HepG2 (cell line): ENCODE data around the gene SPACDR. TPM values are rescaled to one million over a fixed set of nuclear protein-coding genes. Genes with fewer than 3 reads are reported as not detected.

ENCODE experiments used
- CCDC6 ChIP-seq: sonication (generic); formaldehyde crosslinking; IDR thresholded peaks from 2 replicates; pipeline ENCODE4 v1.8.1; 2022; ENCODE audit warnings: mild to moderate bottlenecking, missing genetic modification reagents, moderate library complexity
- EP300 ChIP-seq, 3 experiments: sonication (generic) in 1 of 3; formaldehyde crosslinking in 1 of 3; IDR thresholded peaks; 2 replicates each; pipeline versions ENCODE4 v1.5.1 to v1.6.1; 2011 to 2020; ENCODE audit warnings: low read depth in 2 of 3, low read length in 2 of 3, borderline replicate concordance in 1 of 3, improper control_type of control experiment in 1 of 3, mild to moderate bottlenecking in 1 of 3, missing genetic modification reagents in 1 of 3, moderate library complexity in 1 of 3
- GATAD2A ChIP-seq: IDR thresholded peaks from 2 replicates; pipeline ENCODE4 v1.6.1; 2016
- KMT2A ChIP-seq: sonication (generic); formaldehyde crosslinking; IDR thresholded peaks from 2 replicates; pipeline ENCODE4 v1.4.0; 2020; ENCODE audit warnings: missing genetic modification reagents
- MAFG ChIP-seq: sonication (generic); formaldehyde crosslinking; IDR thresholded peaks from 2 replicates; pipeline ENCODE4 v1.5.1; 2020; ENCODE audit warnings: mild to moderate bottlenecking, missing genetic modification reagents
- NONO ChIP-seq, 2 experiments: fragments of 450-650 bp in 1 of 2; sonication (generic) in 1 of 2; formaldehyde crosslinking in 1 of 2; IDR thresholded peaks in 1 of 2; conservative IDR thresholded peaks in 1 of 2; 2 replicates each; pipeline versions ENCODE4 v1.6.1 to v1.8.0; 2017 to 2022; ENCODE audit warnings: mild to moderate bottlenecking in 1 of 2, missing genetic modification reagents in 1 of 2, moderate library complexity in 1 of 2
- PITX1 ChIP-seq: sonication (generic); formaldehyde crosslinking; IDR thresholded peaks from 2 replicates; pipeline ENCODE4 v1.5.1; 2020; ENCODE audit warnings: mild to moderate bottlenecking, missing genetic modification reagents
- PPARG ChIP-seq: conservative IDR thresholded peaks from 2 replicates; pipeline ENCODE4 v1.6.1; 2016; ENCODE audit warnings: missing biosample characterization, missing genetic modification reagents
- SMYD3 ChIP-seq: sonication (generic); formaldehyde crosslinking; IDR thresholded peaks from 2 replicates; pipeline ENCODE4 v1.8.1; 2023; ENCODE audit warnings: mild to moderate bottlenecking, missing genetic modification reagents
- SPEN ChIP-seq: sonication (generic); formaldehyde crosslinking; IDR thresholded peaks from 2 replicates; pipeline ENCODE4 v1.5.1; 2020; ENCODE audit warnings: low read depth, mild to moderate bottlenecking, missing genetic modification reagents
- TARDBP ChIP-seq: sonication (generic); formaldehyde crosslinking; IDR thresholded peaks from 2 replicates; pipeline ENCODE4 v1.8.0; 2022; ENCODE audit warnings: mild to moderate bottlenecking, missing genetic modification reagents
- U2AF1 ChIP-seq: fragments of 200-400 bp; formaldehyde crosslinking; optimal IDR thresholded peaks from 2 replicates; pipeline ENCODE3; 2017; ENCODE audit warnings: mild to moderate bottlenecking, low read depth, low read length
- WIZ ChIP-seq: sonication (generic); formaldehyde crosslinking; IDR thresholded peaks from 2 replicates; pipeline ENCODE4 v1.5.1; 2020; ENCODE audit warnings: mild to moderate bottlenecking, missing genetic modification reagents
- ZBTB38 ChIP-seq: sonication (generic); formaldehyde crosslinking; IDR thresholded peaks from 2 replicates; pipeline ENCODE4 v1.5.1; 2020; ENCODE audit warnings: mild to moderate bottlenecking, missing genetic modification reagents
- ZFP36L2 ChIP-seq: sonication (generic); formaldehyde crosslinking; IDR thresholded peaks from 2 replicates; pipeline ENCODE4 v1.4.0; 2020; ENCODE audit warnings: missing genetic modification reagents
- ZNF232 ChIP-seq: sonication (generic); formaldehyde crosslinking; IDR thresholded peaks from 2 replicates; pipeline ENCODE4 v1.4.0; 2020; ENCODE audit warnings: missing genetic modification reagents, borderline replicate concordance
- ZNF264 ChIP-seq: sonication (generic); formaldehyde crosslinking; IDR thresholded peaks from 2 replicates; pipeline ENCODE4 v1.4.0; 2020; ENCODE audit warnings: missing genetic modification reagents
- ZNF510 ChIP-seq: sonication (generic); formaldehyde crosslinking; IDR thresholded peaks from 2 replicates; pipeline ENCODE4 v1.4.0; 2020; ENCODE audit warnings: low read depth, mild to moderate bottlenecking, missing genetic modification reagents
- ZNF552 ChIP-seq: sonication (generic); formaldehyde crosslinking; IDR thresholded peaks from 2 replicates; pipeline ENCODE4 v1.9.0; 2022; ENCODE audit warnings: missing genetic modification reagents, mild to moderate bottlenecking, borderline replicate concordance
- ZNF670 ChIP-seq: sonication (generic); formaldehyde crosslinking; IDR thresholded peaks from 2 replicates; pipeline ENCODE4 v1.8.0; 2022; ENCODE audit warnings: mild to moderate bottlenecking, missing genetic modification reagents, borderline replicate concordance
- ZNF782 ChIP-seq: sonication (generic); formaldehyde crosslinking; IDR thresholded peaks from 2 replicates; pipeline ENCODE4 v1.4.0; 2020; ENCODE audit warnings: missing genetic modification reagents, mild to moderate bottlenecking, borderline replicate concordance
- polyA plus RNA-seq, 8 experiments: library from polyadenylated mRNA; depleted of rRNA in 3 of 8; stranded (reverse) in 7 of 8; unstranded in 1 of 8; fragments of >200 nt; fragmentation: Illumina TruSeq in 4 of 8; extraction: Trizol in 4 of 8; gene quantifications; 2 replicates each; pipeline versions ENCODE4 v1.2.1 to v1.2.3, GENCODE V29; 2011 to 2016; ENCODE audit warnings: low read depth in 4 of 8, missing spikeins in 1 of 8, mixed read lengths in 1 of 8; ENCODE audit not compliant: insufficient read depth in 1 of 8
- total RNA-seq, 5 experiments: library from RNA; depleted of rRNA; stranded (reverse); fragments of >200 nt; fragmentation: Illumina TruSeq; extraction: Trizol; gene quantifications; 2 replicates each; pipeline ENCODE4 v1.2.3, GENCODE V29; 2016; ENCODE audit warnings: low read depth in 1 of 5
- TF ChIP-seq, protein P1 (sequence below): sonication (generic); formaldehyde crosslinking; IDR thresholded peaks from 2 replicates; pipeline ENCODE4 v1.4.0; 2020; ENCODE audit warnings: missing genetic modification reagents, borderline replicate concordance
- TF ChIP-seq, protein P2 (sequence below): sonication (generic); formaldehyde crosslinking; IDR thresholded peaks from 2 replicates; pipeline ENCODE4 v1.4.0; 2020; ENCODE audit warnings: mild to moderate bottlenecking, missing genetic modification reagents, borderline replicate concordance
- TF ChIP-seq, protein P3 (sequence below): IDR thresholded peaks from 2 replicates; pipeline ENCODE4 v1.6.1; 2016; ENCODE audit warnings: missing compliant biosample characterization, missing genetic modification reagents, borderline replicate concordance
- TF ChIP-seq, protein P4 (sequence below): sonication (generic); formaldehyde crosslinking; conservative IDR thresholded peaks from 2 replicates; pipeline ENCODE4 v1.8.0; 2022; ENCODE audit warnings: missing genetic modification reagents

The SPACDR gene
- total and polyA plus RNA-seq, 2 of the 13 experiments (the other 11 are each of a cell fraction or from before 2014, with no cell fraction given) = 0.41 TPM; not detected in 1

DNA sequence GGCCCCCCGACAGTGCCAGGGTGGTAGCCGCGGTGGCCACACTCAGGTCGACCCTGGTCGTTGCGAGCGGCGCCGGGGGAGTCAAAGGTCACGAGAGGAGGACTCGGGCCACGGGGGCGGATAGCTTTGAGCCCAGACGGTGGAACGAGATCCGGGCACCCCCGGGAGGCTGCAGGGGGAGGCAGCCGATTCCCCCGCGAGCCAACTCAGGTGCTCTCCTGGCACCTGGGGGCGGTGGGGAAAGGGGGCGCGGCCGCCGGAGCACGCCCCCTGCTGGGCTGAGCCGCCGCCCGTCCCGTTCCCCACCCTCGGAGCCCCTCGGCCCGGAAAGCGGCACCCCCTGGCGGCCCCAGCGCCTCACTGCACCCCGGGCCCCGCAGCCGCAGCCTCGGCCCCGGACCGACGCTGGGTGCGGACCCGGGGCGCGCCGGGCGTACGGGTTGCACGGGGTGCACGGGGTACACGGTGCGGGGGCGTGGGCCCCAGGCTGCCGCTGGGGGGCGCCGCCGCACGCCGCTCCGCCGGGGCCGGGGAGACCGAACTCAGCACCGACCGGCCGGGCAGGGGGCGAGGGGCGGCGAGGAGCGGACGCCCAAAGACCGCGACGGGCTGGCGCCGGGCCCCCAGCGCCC lies 19.1 kb upstream of the SPACDR start (continued):
- TF ChIP-seq PPARG (CRISPR knock-in tag) (0 out of 2 replicates have a peak, but pooled peaks have one; percentile 15), WIZ (CRISPR knock-in tag) (no peak), ZNF232 (CRISPR knock-in tag) (no peak), SMYD3 (CRISPR knock-in tag) (no peak), SPEN (CRISPR knock-in tag) (no peak; the same call in none of the 2 replicates), KMT2A (CRISPR knock-in tag) (no peak), ZNF510 (CRISPR knock-in tag) (no peak), ZNF552 (no peak), GATAD2A (CRISPR knock-in tag) (no peak), ZFP36L2 (CRISPR knock-in tag) (no peak), U2AF1 (no peak), MAFG (CRISPR knock-in tag) (no peak), ZNF782 (CRISPR knock-in tag) (no peak), TARDBP (no peak), CCDC6 (no peak), NONO (IDR thresholded peaks at IDR 0.05) (no peak), NONO (CRISPR knock-in tag; conservative IDR thresholded peaks at IDR 0.05) (no peak), EP300 (IDR thresholded peaks at IDR 0.05; ENCODE audit: low read depth in 2 of 2, low read length in 2 of 2) (no peak), EP300 (CRISPR knock-in tag; IDR thresholded peaks at IDR 0.05; ENCODE audit: borderline replicate concordance) (no peak), PITX1 (CRISPR knock-in tag) (no peak), ZNF670 (CRISPR knock-in tag) (no peak), ZBTB38 (no peak), ZNF264 (CRISPR knock-in tag) (no peak)
- TF ChIP-seq, protein P1, sequence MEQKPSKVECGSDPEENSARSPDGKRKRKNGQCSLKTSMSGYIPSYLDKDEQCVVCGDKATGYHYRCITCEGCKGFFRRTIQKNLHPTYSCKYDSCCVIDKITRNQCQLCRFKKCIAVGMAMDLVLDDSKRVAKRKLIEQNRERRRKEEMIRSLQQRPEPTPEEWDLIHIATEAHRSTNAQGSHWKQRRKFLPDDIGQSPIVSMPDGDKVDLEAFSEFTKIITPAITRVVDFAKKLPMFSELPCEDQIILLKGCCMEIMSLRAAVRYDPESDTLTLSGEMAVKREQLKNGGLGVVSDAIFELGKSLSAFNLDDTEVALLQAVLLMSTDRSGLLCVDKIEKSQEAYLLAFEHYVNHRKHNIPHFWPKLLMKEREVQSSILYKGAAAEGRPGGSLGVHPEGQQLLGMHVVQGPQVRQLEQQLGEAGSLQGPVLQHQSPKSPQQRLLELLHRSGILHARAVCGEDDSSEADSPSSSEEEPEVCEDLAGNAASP (CRISPR knock-in tag) = no peak
- TF ChIP-seq, protein P2, sequence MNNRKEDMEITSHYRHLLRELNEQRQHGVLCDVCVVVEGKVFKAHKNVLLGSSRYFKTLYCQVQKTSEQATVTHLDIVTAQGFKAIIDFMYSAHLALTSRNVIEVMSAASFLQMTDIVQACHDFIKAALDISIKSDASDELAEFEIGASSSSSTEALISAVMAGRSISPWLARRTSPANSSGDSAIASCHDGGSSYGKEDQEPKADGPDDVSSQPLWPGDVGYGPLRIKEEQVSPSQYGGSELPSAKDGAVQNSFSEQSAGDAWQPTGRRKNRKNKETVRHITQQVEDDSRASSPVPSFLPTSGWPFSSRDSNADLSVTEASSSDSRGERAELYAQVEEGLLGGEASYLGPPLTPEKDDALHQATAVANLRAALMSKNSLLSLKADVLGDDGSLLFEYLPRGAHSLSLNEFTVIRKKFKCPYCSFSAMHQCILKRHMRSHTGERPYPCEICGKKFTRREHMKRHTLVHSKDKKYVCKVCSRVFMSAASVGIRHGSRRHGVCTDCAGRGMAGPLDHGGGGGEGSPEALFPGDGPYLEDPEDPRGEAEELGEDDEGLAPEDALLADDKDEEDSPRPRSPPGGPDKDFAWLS (CRISPR knock-in tag) = no peak
- TF ChIP-seq, protein P3, sequence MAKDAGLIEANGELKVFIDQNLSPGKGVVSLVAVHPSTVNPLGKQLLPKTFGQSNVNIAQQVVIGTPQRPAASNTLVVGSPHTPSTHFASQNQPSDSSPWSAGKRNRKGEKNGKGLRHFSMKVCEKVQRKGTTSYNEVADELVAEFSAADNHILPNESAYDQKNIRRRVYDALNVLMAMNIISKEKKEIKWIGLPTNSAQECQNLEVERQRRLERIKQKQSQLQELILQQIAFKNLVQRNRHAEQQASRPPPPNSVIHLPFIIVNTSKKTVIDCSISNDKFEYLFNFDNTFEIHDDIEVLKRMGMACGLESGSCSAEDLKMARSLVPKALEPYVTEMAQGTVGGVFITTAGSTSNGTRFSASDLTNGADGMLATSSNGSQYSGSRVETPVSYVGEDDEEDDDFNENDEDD (CRISPR knock-in tag) = no peak
- TF ChIP-seq, protein P4, sequence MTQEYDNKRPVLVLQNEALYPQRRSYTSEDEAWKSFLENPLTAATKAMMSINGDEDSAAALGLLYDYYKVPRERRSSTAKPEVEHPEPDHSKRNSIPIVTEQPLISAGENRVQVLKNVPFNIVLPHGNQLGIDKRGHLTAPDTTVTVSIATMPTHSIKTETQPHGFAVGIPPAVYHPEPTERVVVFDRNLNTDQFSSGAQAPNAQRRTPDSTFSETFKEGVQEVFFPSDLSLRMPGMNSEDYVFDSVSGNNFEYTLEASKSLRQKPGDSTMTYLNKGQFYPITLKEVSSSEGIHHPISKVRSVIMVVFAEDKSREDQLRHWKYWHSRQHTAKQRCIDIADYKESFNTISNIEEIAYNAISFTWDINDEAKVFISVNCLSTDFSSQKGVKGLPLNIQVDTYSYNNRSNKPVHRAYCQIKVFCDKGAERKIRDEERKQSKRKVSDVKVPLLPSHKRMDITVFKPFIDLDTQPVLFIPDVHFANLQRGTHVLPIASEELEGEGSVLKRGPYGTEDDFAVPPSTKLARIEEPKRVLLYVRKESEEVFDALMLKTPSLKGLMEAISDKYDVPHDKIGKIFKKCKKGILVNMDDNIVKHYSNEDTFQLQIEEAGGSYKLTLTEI (CRISPR knock-in tag) = no peak
